BJ (cell line): ENCODE data around the gene KMO. TPM values are rescaled to one million over a fixed set of nuclear protein-coding genes. Genes with fewer than 3 reads are reported as not detected.

Experiments used
- CTCF ChIA-PET: fragments of 350-600 bp; formaldehyde crosslinking; extraction: SDS; loops from one replicate; lab custom pipeline; 2021; ENCODE audit warnings: antibody characterized with exemption, inconsistent platforms; lab: Yijun Ruan, JAX
- POLR2A ChIA-PET: fragments of 300-600 bp; sonication (Branson Sonifier 250); formaldehyde crosslinking; extraction: SDS; loops from one replicate; lab custom pipeline; 2021; ENCODE audit warnings: antibody characterized with exemption; lab: Charles Lee
- DNase-seq: peaks from one replicate; pipeline ENCODE4 v3.0.0-alpha.2; 2011; ENCODE audit warnings: low read depth
- H3K27me3 ChIP-seq: 2 replicates; pipeline ENCODE4 v1.6.0; 2011; ENCODE audit warnings: low read length; ENCODE audit not compliant: control insufficient read depth, insufficient read depth
- H3K36me3 ChIP-seq: 2 replicates; pipeline ENCODE4 v1.5.1; 2011; ENCODE audit warnings: low read length; ENCODE audit not compliant: control insufficient read depth, insufficient read depth
- H3K4me3 ChIP-seq: 2 replicates; pipeline ENCODE4 v1.5.1; 2011; ENCODE audit warnings: low read depth, mild to moderate bottlenecking, control low read depth, low read length
- polyA plus RNA-seq: library from polyadenylated mRNA; depleted of rRNA; stranded (reverse); fragments of >200 nt; gene quantifications from 2 replicates; pipeline ENCODE4 v1.2.3, GENCODE V29; 2011
- TF ChIP-seq, protein P1 (sequence below): IDR thresholded peaks from 2 replicates; pipeline ENCODE4 v1.5.1; 2011; ENCODE audit warnings: low read depth, mild to moderate bottlenecking, control low read depth, inconsistent platforms, low read length, moderate library complexity; ENCODE audit not compliant: insufficient read depth

The KMO gene
- polyA plus RNA-seq, 1 experiment, result not detected

DNA sequence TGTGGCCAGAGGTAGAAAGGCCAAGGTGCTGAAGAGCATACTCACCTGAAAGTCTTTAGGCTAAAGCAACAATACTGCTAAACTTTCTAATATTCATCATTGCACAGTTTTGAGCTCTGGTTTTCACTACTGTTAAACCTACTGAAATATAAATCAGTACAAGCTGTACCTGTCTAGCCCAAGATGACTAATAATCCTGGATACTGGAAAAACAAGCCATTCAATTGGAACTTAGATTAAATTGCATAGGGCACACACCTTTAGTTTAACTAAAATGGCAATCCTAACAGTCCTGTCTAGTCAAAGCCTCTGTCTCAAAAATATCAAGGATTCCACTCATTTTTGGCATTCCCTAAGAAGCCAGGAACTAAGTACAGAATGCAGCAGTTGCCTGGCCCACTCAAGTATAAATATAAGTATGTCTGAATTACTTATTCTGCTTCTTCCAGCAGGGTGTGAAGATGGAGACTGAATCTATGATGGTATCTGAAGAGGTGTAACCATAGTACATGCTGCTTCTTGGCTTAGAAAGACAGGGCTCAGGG, 104.9 kb downstream of the KMO start:
- POLR2A ChIA-PET, result no interaction called here
- H3K4me3 ChIP-seq, result no peak overlapping the region
- H3K36me3 ChIP-seq, result peaks cover 2% of the 10 kb centered on the region; the same call in 1 of the 2 replicates
- H3K27me3 ChIP-seq, result no peaks in the 10 kb centered on the region
- no peak for DNase-seq
- TF ChIP-seq, protein P1, sequence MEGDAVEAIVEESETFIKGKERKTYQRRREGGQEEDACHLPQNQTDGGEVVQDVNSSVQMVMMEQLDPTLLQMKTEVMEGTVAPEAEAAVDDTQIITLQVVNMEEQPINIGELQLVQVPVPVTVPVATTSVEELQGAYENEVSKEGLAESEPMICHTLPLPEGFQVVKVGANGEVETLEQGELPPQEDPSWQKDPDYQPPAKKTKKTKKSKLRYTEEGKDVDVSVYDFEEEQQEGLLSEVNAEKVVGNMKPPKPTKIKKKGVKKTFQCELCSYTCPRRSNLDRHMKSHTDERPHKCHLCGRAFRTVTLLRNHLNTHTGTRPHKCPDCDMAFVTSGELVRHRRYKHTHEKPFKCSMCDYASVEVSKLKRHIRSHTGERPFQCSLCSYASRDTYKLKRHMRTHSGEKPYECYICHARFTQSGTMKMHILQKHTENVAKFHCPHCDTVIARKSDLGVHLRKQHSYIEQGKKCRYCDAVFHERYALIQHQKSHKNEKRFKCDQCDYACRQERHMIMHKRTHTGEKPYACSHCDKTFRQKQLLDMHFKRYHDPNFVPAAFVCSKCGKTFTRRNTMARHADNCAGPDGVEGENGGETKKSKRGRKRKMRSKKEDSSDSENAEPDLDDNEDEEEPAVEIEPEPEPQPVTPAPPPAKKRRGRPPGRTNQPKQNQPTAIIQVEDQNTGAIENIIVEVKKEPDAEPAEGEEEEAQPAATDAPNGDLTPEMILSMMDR, result no peak
- CTCF ChIA-PET, result interaction anchor here (2.7 kb wide), 1 partner anchor 10 kb away, joined by 11 read pairs; no protein-coding TSS in a partner anchor

DNA sequence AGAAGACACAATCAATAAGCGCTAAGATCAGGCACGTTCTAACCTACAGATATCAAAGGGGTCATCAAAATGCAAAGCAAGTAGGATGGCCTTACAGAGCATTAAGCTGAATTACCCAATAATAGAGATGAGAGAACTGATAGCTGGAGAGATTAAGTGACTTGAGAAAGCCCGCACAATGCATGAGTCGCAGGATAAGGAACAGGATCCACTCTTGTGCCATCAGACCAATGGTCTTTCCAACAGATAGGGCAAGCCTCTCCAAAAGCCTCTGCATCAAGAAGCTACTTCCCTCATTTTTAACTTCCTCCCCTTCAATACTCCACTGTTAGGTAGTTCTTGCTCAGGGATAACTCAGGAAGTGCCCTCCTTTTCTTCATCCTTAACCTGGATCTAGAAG, 105.4 kb downstream of the KMO start:
- ChIA-PET POLR2A (no interaction called here), CTCF (interaction anchor here (1.0 to 2.7 kb wide), 2 partner anchors 11 to 28 kb away, joined by 3 to 11 read pairs; no protein-coding TSS in a partner anchor)
- H3K36me3 ChIP-seq, result peaks cover 2% of the 10 kb centered on the region; the same call in 1 of the 2 replicates
- no peak overlapping the region for H3K4me3 ChIP-seq
- TF ChIP-seq, protein P1, result no peak
- no peaks in the 10 kb centered on the region for H3K27me3 ChIP-seq
- no peak for DNase-seq

DNA sequence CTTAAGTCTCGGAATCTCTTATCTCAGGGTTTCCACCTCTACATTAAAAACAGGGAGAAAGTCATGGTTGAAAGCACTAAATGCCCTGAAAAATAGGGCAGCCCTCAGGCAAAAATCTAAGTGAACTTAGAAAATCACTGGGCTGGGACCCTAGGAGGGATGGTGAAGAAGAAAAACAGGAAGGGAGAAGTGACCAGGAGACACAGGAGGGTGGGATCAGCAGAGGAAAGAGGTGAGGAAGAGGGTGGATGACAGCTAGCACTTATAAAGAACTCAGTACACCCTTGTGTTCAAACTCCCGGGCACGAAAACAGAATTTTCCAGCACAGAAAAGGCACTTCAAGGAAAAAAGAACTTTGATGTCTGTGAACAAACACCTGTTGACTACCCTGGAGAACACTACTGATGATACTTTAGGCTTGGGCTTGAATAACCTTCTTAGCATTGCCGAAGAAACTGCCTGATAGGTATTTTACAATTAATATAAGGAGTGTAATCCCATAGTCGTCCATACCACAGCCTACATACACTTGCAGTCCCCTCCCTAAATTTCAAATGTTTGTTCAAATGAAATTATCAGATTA, 106.0 kb downstream of the KMO start:
- POLR2A ChIA-PET, result no interaction called here

DNA sequence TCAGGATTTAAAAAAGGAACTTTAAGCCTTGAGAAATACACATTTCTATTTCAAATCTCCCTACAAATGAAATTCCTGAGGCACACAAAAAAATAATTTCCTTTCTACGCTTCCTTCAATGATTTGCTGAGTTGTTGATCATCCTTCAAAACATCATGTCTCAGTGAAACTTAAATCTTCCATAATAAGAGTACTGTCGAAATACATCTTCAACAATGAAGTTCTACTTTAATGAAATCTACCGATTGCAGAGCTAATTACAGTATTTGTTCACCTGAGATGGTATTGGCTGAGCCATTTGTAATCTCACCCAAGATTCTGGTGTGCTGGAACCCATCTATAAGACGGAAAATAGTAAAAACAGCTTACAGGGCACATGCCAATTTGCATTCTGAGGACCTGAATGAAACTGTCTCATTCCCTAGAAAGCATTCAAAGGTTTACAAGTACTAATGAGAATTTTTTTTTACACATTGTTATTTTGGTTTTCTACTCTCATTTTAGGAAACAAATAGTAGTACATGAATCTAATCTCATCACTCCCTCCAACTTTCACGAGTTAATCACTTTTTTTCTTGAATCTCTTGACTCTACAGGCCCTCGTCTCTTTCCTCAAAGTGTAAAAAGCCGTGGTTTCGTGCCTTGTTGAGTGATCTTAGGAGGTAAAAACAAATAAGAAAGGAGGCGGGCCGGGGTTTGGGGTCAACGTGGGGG, 106.9 kb downstream of the KMO start:
- H3K36me3 ChIP-seq, result peaks cover 2% of the 10 kb centered on the region; the same call in 1 of the 2 replicates
- H3K27me3 ChIP-seq, result no peaks in the 10 kb centered on the region
- POLR2A ChIA-PET, result no interaction called here
- TF ChIP-seq, protein P1, result no peak
- peak overlapping the region; percentile 98 for H3K4me3 ChIP-seq
- no peak for DNase-seq
- CTCF ChIA-PET, result interaction anchor here (1.0 to 2.7 kb wide), 2 partner anchors 12 to 199 kb away, joined by 3 to 11 read pairs; no protein-coding TSS in a partner anchor

More for the DNA sequence above, 106.0 kb downstream of the KMO start:
- CTCF ChIA-PET, result interaction anchor here (1.0 to 2.7 kb wide), 3 partner anchors 11 to 200 kb away, joined by 3 to 11 read pairs (median 3); no protein-coding TSS in a partner anchor
- Histone ChIP-seq H3K4me3 (no peak overlapping the region), H3K36me3 (peaks cover 2% of the 10 kb centered on the region; the same call in 1 of the 2 replicates), H3K27me3 (no peaks in the 10 kb centered on the region)
- TF ChIP-seq, protein P1, result no peak
- DNase-seq, result no peak

DNA sequence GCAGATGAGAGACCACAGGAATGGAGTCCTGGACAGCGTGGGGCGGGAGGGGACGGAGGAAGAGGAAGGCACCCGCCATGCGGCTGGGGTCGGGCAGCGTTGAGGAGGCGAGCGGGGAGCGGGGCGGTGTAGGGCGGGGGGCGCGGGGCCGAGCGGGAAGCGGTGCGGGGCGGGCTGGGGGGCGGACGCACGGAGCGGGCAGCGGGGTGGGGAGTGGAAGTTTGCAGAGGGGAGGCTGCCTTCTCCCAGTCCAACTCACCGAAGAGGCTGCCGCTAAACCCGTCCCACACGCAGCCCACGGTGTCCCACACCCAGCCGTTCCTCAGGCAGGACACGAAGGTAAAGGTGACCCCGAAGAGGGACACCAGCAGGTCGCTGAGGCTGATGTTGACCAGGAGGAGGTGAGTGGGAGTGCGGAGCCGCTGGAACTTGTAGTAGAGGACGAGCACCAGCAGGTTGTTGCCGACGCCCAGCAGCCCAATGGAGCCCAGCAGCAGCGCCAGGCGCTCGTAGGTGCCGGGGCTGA, 107.5 kb downstream of the KMO start:
- ChIA-PET POLR2A (no interaction called here), CTCF (interaction anchor here (1.0 to 1.7 kb wide), 3 partner anchors 28 to 199 kb away, joined by 3 to 6 read pairs (median 3); no protein-coding TSS in a partner anchor)
- no peaks in the 10 kb centered on the region for H3K27me3 ChIP-seq
- no peak for DNase-seq
- H3K4me3 ChIP-seq, result peak overlapping the region; percentile 98
- TF ChIP-seq, protein P1, result no peak
- H3K36me3 ChIP-seq, result peaks cover 2% of the 10 kb centered on the region; the same call in 1 of the 2 replicates
